K562 (cell line): ENCODE data around the gene ATXN1. TPM values are rescaled to one million over a fixed set of nuclear protein-coding genes. Genes with fewer than 3 reads are reported as not detected.
A peak's percentile ranks its signal among the peaks of the same experiment; 100 is the strongest.

ENCODE experiments used
- ATAC-seq: fragments of 200-7000 bp; cut with Tn5 transposase; 3 replicates; pipeline ENCODE4 v1.9.1; 2020; ENCODE audit warnings: moderate library complexity
- BruUV-seq: library from RNA; stranded (reverse); fragments of 400-500 nt; replicated peaks from 2 replicates; lab custom pipeline; 2021; lab: Mats Ljungman, UMichigan
- CTCF ChIA-PET: fragments of 300-600 bp; formaldehyde crosslinking; extraction: SDS; loops from one replicate; lab custom pipeline; 2021; ENCODE audit warnings: low intra/inter-chr PET ratio; lab: Yijun Ruan, JAX
- POLR2A ChIA-PET: fragments of 300-600, 350-650 bp; sonication (Branson Sonifier 250); formaldehyde crosslinking; extraction: SDS; loops from one replicate; lab custom pipeline; 2021; ENCODE audit warnings: antibody characterized with exemption, inconsistent platforms; lab: Yijun Ruan, JAX
- DNase-seq, 4 experiments: peaks; one replicate each; pipeline versions ENCODE4 v3.0.0 to v3.0.0-alpha.2; 2011 to 2018; ENCODE audit warnings: low spot score in 3 of 4, mixed read lengths in 3 of 4; ENCODE audit errors: extremely low read depth in 1 of 4
- FAIRE-seq: peaks from 2 replicates; lab custom pipeline; 2011; peaks lifted over from hg19 to GRCh38; lab: Jason Lieb, UNC
- H2AFZ ChIP-seq: 2 replicates; pipeline ENCODE4 v1.6.0; 2011; ENCODE audit warnings: low read depth, low read length, control low read depth, inconsistent platforms
- H3K27ac ChIP-seq: fragments of 200-600 bp; 3 replicates; pipeline ENCODE4 v1.8.0; 2011; ENCODE audit warnings: low read depth, mild to moderate bottlenecking, control low read depth, inconsistent platforms, low read length, moderate library complexity, mixed read lengths; ENCODE audit errors: extremely low read depth
- H3K27me3 ChIP-seq, 2 experiments: fragments of 300-600 bp in 1 of 2; 2 replicates in 1 of 2; 3 replicates in 1 of 2; pipeline versions ENCODE4 v1.6.0 to v1.8.0; 2011; ENCODE audit warnings: inconsistent platforms in 2 of 2, low read length in 2 of 2, mild to moderate bottlenecking in 1 of 2, mixed read lengths in 1 of 2, moderate library complexity in 1 of 2; ENCODE audit not compliant: control insufficient read depth in 2 of 2, insufficient read depth in 2 of 2
- H3K36me3 ChIP-seq: fragments of 300-600 bp; 3 replicates; pipeline ENCODE4 v1.8.0; 2011; ENCODE audit warnings: mild to moderate bottlenecking, low read length, inconsistent platforms; ENCODE audit not compliant: control insufficient read depth, insufficient read depth
- H3K4me1 ChIP-seq, 2 experiments: fragments of 200-600 bp in 1 of 2; replicated peaks in 1 of 2; 2 replicates in 1 of 2; 3 replicates in 1 of 2; pipeline versions ENCODE4 v1.5.1 to v1.8.0; 2011; ENCODE audit warnings: inconsistent platforms in 2 of 2, low read length in 2 of 2, mild to moderate bottlenecking in 1 of 2, mixed read lengths in 1 of 2, moderate library complexity in 1 of 2; ENCODE audit not compliant: control insufficient read depth in 2 of 2, insufficient read depth in 2 of 2
- H3K4me2 ChIP-seq: 2 replicates; pipeline ENCODE4 v1.6.1; 2011; ENCODE audit warnings: low read length, control low read depth, inconsistent platforms, mixed read lengths; ENCODE audit not compliant: insufficient read depth
- H3K4me3 ChIP-seq: fragments of 200-600 bp; sonication (generic), shearing (Covaris generic); 2 replicates; pipeline ENCODE4 v1.5.1; 2016; ENCODE audit warnings: control low read depth, inconsistent platforms
- H3K79me2 ChIP-seq: fragments of 200-600 bp; 3 replicates; pipeline ENCODE4 v1.8.0; 2011; ENCODE audit warnings: low read length, inconsistent platforms; ENCODE audit not compliant: control insufficient read depth, insufficient read depth
- H3K9ac ChIP-seq, 2 experiments: 2 replicates each; pipeline versions ENCODE4 v1.6.0 to v1.6.1; 2011; ENCODE audit warnings: low read depth in 2 of 2, low read length in 2 of 2, control low read depth in 1 of 2, inconsistent platforms in 1 of 2, mild to moderate bottlenecking in 1 of 2, mixed read lengths in 1 of 2; ENCODE audit not compliant: insufficient read depth in 1 of 2
- H3K9me1 ChIP-seq: one replicate; pipeline ENCODE4 v1.6.0; 2011; ENCODE audit warnings: inconsistent platforms, mild to moderate bottlenecking, low read length, moderate library complexity; ENCODE audit not compliant: control insufficient read depth, insufficient read depth
- H3K9me3 ChIP-seq: replicated peaks from 2 replicates; pipeline ENCODE4 v1.5.1; 2011; ENCODE audit warnings: low read depth, low read length, inconsistent platforms; ENCODE audit not compliant: control insufficient read depth, insufficient read depth
- H4K20me1 ChIP-seq: replicated peaks from 2 replicates; pipeline ENCODE4 v1.6.1; 2011; ENCODE audit warnings: low read length, inconsistent platforms, mixed read lengths; ENCODE audit not compliant: control insufficient read depth, insufficient read depth
- CEBPB ChIP-seq: fragments of 450-650 bp; IDR thresholded peaks from 2 replicates; pipeline ENCODE4 v1.6.1; 2016; ENCODE audit warnings: missing genetic modification characterization, missing compliant biosample characterization
- CEBPG ChIP-seq, 3 experiments: fragments of 200-800 bp in 1 of 3; sonication (Bioruptor generic) in 1 of 3; sonication (generic) in 1 of 3; formaldehyde crosslinking in 1 of 3; IDR thresholded peaks in 2 of 3; conservative IDR thresholded peaks in 1 of 3; 2 replicates each; pipeline versions ENCODE4 v1.6.1 to v1.8.0; 2016 to 2022; ENCODE audit warnings: missing compliant biosample characterization in 2 of 3, missing genetic modification characterization in 2 of 3, mild to moderate bottlenecking in 1 of 3, missing genetic modification reagents in 1 of 3
- NFE2L1 ChIP-seq: fragments of 450-650 bp; IDR thresholded peaks from 2 replicates; pipeline ENCODE4 v1.6.1; 2016; ENCODE audit warnings: missing genetic modification characterization, low read depth, mild to moderate bottlenecking, missing compliant biosample characterization, moderate library complexity, borderline replicate concordance
- WGBS: fragments of 100-300 bp; shearing (Covaris generic); methylation state at CpG from one replicate; pipeline ENCODE4 v1.1.6; 2016; ENCODE audit warnings: low coverage, mixed read lengths; ENCODE audit not compliant: insufficient coverage; ENCODE audit errors: missing lambda C conversion rate; 5-methylcytosine and 5-hydroxymethylcytosine counted together
- in situ Hi-C: fragments of 300-500 bp; cut with MboI; formaldehyde crosslinking; loops from 4 replicates; pipeline ENCODE4 v1.15.0; 2018; ENCODE audit warnings: inconsistent platforms, mixed read lengths
- intact Hi-C: fragments of 100-400 bp; cut with micrococcal nuclease; formaldehyde crosslinking; loops from 2 replicates; pipeline ENCODE4 v1.14.2; 2022
- polyA plus RNA-seq, 8 experiments: library from polyadenylated mRNA; depleted of rRNA in 4 of 8; stranded (reverse) in 5 of 8; unstranded in 3 of 8; fragments of >200 nt; fragmentation: Nextera tagmentation in 2 of 8; fragmentation: Illumina TruSeq in 1 of 8; extraction: Ambion mirVana in 2 of 8; extraction: Trizol in 1 of 8; gene quantifications; 2 replicates each; pipeline versions ENCODE4 v1.2.1 to v1.2.3, GENCODE V29; 2011 to 2014; ENCODE audit warnings: inconsistent platforms in 1 of 8, missing spikeins in 1 of 8
- total RNA-seq, 7 experiments: library from RNA; depleted of rRNA in 6 of 7; stranded (reverse); fragments of >200 nt in 6 of 7; fragmentation: Illumina TruSeq in 2 of 7; extraction: Trizol in 2 of 7; gene quantifications; 2 replicates each; pipeline versions ENCODE4 v1.2.1 to v1.2.3, GENCODE V29; 2011 to 2021; ENCODE audit warnings: low replicate concordance in 1 of 7
- TF ChIP-seq, protein P1 (sequence below): sonication (generic); formaldehyde crosslinking; IDR thresholded peaks from 2 replicates; pipeline ENCODE4 v1.9.0; 2022; ENCODE audit warnings: mild to moderate bottlenecking, missing genetic modification reagents
- TF ChIP-seq, protein P2 (sequence below): sonication (generic); formaldehyde crosslinking; IDR thresholded peaks from 2 replicates; pipeline ENCODE4 v1.5.0; 2020; ENCODE audit warnings: missing genetic modification reagents

Gene ATXN1
- total and polyA plus RNA-seq, 9 of the 15 experiments (the other 6 are each of a cell fraction or from before 2014, with no cell fraction given), result under 0.01 to 1.2 (median 0.58) TPM

DNA sequence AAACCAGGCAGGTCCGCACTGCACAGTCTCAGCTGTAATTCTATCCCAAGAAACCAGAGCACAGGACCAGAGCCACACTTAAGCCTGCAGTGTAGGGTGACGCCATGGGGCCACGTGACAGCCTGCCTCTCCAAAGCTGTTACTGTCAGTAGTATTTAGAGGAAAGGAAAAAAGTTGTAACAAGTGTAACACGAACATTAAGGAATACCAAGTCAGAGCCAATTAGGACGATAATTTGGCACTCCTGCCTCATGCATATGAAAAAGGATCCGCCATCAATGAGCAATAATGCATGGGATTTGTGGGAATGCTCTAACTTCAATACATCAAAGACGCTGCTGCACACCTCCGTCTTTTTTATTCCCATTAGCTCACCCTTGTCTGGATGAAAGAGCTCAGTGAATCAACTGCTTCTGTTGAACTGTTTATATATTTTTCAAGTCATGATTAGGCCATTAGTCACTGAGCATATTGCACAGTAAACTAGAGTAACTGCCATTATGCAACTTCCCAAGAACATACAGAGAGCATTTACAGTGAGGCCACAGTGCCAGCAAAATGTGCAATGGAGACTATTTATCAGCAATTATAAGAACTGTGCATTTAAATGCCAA lies 79.9 kb downstream of the ATXN1 start:
- Histone ChIP-seq H3K9me1 (no peaks in the 10 kb centered on the region), H4K20me1 (no peaks in the 10 kb centered on the region), H3K4me1 (no peaks in the 10 kb centered on the region), H3K4me3 (no peak overlapping the region), H3K9me3 (no peaks in the 10 kb centered on the region), H3K27me3 (peaks cover 0 to 4% of the 10 kb centered on the region in 2 experiments; a peak in 1 of 5 replicates), H3K79me2 (no peaks in the 10 kb centered on the region), H3K9ac (no peak overlapping the region), H3K4me2 (no peak overlapping the region), H2AFZ (no peak overlapping the region), H3K27ac (no peak overlapping the region), H3K36me3 (no peaks in the 10 kb centered on the region)
- in situ Hi-C loops, result no loop called here
- DNase-seq (no peak), FAIRE-seq (no peak), ATAC-seq (0 out of 3 replicates have a peak, but pooled peaks have one; percentile 32)
- TF ChIP-seq, protein P1, sequence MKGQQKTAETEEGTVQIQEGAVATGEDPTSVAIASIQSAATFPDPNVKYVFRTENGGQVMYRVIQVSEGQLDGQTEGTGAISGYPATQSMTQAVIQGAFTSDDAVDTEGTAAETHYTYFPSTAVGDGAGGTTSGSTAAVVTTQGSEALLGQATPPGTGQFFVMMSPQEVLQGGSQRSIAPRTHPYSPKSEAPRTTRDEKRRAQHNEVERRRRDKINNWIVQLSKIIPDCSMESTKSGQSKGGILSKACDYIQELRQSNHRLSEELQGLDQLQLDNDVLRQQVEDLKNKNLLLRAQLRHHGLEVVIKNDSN, result peak; percentile 39
- TF ChIP-seq, protein P2, sequence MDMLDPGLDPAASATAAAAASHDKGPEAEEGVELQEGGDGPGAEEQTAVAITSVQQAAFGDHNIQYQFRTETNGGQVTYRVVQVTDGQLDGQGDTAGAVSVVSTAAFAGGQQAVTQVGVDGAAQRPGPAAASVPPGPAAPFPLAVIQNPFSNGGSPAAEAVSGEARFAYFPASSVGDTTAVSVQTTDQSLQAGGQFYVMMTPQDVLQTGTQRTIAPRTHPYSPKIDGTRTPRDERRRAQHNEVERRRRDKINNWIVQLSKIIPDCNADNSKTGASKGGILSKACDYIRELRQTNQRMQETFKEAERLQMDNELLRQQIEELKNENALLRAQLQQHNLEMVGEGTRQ, result peak; percentile 64
- TF ChIP-seq CEBPG (CRISPR knock-in tag; IDR thresholded peaks at IDR 0.05) (no peak), CEBPG (tag; conservative IDR thresholded peaks at IDR 0.05 in 1 of 2, IDR thresholded peaks at IDR 0.05 in 1 of 2) (peak in 1 of 2 experiments; percentile 65; a peak in 1 of 4 replicates), NFE2L1 (tag) (no peak), CEBPB (tag) (peak; percentile 32; the same call in 1 of the 2 replicates)
- BruUV-seq, result no TSS peak
- ChIA-PET POLR2A (interaction anchor here (0.7 kb wide), 1 partner anchor 31 kb away, joined by 3 read pairs; no protein-coding TSS in a partner anchor), CTCF (no interaction called here)
- intact Hi-C loops, result no loop called here
- WGBS, result 0% methylated on average over 8 of the region's 8 CpGs
